Stimulated activated CD4-positive, alpha-beta T cell treated with anti-CD3 and anti-CD28 coated beads, Interleukin-15, amount 100 ng/mL, for 24 hours (primary cell): ENCODE results near the gene GCN1.

ENCODE experiments used
- DNase-seq: peaks from one replicate; pipeline ENCODE4 v3.0.0-alpha.2; 2020

GCN1 gene

DNA sequence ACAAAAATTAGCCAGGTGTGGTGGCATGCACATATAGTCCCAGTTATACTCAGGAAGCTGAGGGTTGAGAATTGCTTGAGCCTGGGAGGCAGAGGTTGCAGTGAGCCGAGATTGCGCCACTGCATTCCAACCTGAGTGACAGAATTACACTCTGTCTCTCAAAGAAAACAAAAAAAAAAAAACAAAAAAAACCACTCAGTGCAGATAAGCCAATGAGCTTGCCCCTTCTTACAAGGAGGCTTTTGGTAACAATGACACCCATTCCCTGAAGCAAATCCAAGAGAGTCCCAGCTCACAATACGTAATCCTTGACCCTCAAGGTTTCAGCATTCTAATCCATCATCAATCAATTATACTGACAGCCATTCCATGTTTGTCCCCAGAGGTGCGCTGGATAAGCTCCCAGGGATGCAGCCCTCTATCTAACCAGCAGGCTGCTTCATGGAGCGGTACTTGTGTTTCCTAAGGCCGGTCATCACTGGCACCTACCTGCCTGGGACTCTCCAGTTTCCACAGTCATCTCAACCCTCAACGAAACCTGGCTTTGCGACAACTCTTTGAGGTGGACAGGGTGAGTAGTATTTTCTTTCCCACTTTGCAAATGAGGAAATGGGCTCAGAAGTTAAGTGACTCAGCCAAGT is 12.4 kb downstream of the GCN1 start:
- DNase-seq = no peak

DNA sequence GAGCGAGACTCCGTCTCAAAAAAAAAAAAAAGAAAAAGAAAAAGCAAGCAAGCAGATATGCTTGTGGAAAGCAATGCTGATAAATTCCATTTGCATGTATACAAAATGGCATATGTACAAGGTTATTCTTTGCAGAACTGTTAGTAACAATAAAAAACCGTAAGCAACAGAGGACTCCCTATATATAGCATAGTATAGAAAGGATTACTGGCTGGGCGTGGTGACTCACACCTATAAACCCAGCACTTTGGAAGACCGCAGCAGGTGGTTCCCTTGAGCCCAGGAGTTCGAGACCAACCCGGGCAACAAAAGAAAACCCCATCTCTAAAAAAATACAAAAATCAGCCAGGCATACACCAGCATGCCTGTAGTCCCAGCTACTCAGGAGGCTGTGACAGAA is 13.5 kb downstream of the GCN1 start:
- DNase-seq = no peak

DNA sequence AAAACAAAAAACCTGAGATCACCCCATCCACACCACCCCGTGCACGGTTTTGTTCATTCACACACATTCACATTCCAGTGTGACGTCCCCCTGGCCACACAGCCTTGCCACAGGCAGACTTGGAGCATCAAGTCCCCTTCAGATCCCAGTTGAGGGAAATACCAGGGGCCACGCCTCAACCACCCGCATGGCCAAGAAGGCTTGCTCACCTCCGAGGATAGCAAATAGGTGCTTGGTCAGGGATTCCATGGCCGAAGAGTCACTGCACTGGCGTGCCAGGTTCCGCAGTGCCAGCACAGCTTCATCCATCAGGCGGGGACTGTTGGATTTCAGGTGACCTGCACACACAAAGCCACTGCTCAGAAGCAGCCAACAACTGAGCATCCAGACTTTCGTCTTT is 19.0 kb downstream of the GCN1 start:
- DNase-seq = no peak

DNA sequence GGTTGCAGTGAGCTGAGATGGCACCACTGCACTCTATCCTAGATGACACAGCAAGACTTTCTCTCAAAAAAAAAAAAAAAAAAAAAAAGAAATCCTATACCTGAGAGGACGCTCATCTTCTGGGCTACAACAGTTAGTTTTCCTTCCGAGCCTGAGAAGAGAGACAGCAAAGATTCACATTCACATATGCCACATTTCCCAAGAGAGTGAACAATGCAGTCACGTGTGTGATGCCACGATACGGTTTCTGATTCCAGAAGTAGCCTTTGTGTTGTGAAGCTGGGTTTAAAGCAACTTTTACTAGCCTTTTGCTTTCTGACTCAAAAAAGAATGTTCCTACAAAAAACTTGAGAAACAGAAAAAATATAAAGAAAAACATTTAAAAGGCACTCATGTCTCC is 19.5 kb downstream of the GCN1 start:
- DNase-seq = no peak

DNA sequence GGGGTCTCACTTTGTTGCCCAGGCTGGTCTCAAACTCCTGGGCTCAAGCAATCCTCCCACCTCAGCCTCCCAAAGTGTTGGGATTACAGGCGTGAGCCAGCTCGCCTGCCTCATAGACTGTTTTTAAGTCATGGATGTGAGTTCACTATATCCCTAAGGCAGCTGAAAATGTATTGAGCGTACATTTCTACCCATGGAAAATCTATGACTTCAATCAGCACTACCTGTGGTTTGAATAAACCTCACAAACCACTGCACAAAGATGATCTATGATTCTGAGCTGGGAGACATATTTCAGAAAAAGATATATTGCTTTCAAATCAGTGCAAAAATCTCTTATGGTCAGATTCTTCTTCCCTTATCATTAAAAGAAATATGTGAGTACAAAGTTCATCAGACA is 22.5 kb downstream of the GCN1 start:
- no peak for DNase-seq

DNA sequence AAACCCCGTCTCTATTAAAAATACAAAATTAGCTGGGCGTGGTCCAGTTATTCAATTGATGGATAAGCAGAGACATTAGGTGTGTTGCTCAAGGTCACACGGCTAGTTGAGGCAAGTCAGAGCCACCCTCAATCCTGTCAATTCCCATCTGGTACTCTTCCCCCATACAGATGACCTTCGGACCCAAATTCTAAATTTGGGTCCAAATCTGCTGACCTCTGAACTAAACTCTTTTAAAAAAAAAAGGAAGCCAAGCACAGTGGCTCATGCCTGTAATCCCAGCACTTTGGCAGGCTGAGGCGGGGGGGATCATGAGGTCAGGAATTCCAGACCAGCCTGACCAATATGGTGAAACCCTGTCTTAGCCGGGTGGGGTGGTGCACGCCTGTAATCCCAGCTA is 23.9 kb downstream of the GCN1 start:
- DNase-seq = no peak

DNA sequence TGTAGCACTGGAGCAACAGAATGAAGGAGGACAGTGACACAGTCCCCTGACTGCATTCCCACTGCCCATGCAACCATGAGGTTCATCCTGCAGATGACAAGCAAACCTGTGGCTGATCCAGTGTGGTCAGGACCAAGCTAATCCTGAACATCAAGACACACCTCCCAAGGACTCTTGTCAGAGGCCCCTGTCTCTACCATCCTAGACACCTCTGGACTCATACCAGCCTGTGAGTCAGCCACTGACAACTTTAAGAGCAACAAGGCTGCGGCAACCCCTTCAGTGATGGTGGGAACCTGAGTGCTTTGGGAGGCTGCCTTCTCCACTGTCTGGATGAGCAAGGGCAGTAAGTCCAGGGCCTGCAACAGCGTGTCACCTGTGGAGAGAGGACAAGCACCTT is 24.6 kb downstream of the GCN1 start:
- no peak for DNase-seq

DNA sequence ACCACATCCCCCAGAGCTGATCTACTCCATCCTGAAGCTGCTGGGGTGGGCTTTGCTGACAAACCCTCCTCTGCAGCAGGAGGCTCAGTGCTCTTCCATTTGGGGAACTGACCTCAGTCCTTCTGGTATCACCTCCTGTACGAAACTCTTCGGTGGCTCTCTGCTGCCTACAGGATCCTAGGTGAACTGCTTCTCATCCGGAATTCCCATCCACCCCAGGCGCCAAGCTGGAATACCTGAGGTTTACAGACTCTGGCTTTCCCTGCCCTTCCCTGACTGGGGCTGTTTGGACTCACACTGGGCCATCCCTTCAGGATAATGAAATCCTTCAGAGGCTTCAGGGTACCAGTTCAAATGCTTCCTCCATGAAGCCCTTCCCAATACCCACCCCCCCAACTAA is 26.2 kb downstream of the GCN1 start:
- no peak for DNase-seq

DNA sequence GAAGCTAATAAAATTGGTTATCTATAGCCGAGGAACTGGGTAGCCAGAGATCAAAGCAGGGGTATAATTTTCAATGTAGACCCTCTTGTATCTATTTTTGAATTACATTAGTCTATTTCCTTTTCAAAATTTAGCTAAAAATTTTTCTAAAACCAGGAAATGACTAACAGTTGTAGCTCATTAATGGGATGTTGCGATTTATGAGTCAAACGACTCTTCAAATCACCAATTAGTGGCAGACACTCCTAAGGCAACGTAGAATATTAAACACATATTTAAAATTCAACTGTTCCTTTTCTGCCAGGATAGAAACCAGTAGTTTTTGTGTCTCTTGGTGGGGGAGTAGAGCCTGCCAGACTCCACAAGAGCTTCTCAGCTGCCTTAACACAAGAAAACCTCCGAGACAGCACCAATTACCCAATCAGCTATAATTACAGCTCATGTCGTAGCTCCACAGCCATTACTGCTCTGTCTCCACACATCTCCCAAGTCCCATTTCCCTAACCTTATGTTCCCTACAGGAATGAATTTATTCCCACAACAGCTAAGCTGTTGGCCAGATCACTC is 26.9 kb downstream of the GCN1 start:
- no peak for DNase-seq

DNA sequence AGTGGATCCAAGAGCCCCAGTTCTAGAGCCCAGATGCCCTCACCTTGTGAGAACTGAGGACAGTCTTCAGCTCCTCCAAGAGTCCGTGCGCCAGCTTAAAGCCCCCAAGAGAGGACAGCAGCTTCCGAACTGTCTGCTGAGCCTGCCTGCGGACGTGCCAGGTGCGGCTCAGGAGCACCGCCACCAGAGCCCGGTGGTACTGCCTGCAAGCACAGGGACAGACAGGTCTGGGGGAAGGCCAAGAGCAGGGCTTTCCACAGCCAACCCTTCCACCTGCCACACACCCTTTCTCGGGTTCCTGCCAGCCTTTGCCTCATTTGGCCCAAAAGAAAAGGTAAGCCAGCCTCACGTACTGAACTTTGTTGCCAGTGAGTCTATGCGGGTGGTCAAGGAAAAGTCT is 30.2 kb downstream of the GCN1 start:
- no peak for DNase-seq

DNA sequence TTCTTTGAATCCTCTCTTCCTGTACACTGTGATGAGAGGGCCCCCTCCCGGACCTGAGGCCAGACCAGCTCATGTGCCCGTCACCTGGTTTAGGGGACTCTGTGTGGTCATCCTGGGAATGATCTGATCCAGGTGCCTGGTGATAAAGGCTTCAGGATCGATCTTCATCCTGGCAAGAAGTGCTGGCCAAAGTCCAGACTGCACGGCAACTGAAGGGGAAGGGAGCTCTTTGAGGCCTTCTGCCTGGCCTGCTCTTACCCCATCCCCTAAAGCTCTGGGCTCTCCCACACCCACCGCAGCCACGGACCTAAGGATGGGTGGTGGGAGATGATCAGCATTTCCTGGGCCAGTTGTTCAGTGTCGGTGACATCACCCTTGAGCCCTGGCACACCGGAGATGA is 31.8 kb downstream of the GCN1 start:
- no peak for DNase-seq

DNA sequence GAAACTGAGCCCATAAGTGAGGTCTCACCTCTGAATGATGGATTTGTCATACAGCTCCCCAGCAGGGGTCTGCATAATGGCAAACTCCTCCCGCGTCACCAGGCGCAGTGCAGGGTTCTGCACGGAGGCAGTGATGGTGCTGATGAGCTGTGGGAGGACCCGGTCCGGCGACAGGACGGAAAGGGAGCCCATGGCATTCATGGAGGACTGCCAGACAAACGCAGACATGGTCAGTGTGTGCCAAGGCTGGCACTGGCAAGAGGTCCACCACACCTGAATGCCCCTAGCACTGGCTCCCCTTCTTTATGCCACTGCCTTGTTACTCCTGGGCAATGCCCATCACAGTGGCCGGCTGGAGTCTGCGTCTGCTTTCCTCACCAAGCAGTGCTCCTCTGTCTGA is 32.7 kb downstream of the GCN1 start:
- DNase-seq = no peak

DNA sequence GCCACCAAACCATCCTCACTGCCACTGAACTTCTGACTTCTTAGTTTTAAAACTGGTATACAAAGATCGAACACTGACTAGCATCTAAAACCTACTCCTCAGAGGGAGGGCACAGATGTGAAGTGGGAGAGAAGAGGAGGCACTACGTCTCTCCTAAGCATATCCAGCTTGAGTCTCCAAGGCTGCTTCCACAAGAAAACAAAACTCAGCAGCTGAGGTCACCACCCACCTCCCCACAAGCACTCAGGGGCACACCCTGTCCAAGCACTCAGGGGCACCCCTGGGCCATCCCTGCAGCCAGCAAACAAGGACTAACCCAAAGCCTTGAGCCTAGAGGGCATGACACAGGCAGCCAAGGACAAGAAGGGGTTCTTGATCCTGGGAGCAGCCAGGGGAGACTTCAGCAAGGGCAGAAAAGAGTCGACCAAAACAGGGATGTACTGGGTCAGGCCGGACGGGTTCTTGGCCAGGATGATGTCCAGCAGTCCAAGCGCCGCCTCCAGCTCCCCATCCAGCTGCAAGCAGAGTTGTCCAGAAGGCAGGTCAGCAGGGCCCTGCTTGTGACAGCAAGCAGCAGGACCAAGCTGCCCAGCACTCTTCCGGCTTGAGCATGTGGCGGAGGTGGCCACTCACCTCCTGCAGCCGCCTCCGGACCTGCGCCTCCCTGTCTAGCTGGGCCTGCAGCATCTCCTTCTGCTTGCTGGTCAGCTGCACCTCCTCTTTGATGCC is 34.8 kb downstream of the GCN1 start:
- DNase-seq = no peak

DNA sequence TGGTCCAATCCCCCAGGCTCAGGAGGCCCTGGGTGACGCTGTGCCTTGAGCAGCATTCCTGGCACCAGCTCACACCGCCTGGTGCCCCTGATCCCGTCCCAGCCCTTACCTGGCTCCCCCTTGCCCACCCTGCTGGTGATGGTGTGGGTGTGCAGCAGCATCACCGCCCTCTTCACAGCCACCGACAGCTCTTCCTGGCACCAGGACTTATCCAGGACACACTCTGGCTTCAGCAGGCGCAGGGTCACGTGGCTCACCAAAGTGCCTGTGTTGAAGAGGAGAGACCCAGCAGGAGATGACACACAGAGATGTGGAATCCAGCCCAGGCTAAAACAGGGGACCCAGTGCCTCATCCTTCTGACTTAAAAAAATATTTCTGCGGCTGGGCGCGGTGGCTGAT is 36.2 kb downstream of the GCN1 start:
- no peak for DNase-seq

DNA sequence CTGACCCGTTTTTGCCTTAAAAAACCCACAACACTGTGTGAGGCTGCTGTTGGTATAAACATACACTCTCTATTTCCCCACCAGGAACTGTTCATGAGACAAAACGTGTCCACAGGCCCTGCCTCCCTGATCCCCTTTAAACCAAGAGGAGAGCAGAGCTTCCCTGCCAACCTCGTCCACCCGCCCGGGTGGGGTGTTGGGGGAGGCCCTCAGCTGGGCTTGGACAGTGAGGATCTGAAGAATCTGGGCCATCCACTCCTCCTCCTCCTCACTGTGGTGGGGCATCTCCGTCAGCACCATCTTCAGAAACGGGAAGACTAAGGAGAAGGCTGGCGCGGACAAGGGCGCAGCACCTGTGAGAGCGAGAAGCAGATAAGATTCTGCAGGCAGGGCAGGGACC is 36.8 kb downstream of the GCN1 start:
- no peak for DNase-seq

DNA sequence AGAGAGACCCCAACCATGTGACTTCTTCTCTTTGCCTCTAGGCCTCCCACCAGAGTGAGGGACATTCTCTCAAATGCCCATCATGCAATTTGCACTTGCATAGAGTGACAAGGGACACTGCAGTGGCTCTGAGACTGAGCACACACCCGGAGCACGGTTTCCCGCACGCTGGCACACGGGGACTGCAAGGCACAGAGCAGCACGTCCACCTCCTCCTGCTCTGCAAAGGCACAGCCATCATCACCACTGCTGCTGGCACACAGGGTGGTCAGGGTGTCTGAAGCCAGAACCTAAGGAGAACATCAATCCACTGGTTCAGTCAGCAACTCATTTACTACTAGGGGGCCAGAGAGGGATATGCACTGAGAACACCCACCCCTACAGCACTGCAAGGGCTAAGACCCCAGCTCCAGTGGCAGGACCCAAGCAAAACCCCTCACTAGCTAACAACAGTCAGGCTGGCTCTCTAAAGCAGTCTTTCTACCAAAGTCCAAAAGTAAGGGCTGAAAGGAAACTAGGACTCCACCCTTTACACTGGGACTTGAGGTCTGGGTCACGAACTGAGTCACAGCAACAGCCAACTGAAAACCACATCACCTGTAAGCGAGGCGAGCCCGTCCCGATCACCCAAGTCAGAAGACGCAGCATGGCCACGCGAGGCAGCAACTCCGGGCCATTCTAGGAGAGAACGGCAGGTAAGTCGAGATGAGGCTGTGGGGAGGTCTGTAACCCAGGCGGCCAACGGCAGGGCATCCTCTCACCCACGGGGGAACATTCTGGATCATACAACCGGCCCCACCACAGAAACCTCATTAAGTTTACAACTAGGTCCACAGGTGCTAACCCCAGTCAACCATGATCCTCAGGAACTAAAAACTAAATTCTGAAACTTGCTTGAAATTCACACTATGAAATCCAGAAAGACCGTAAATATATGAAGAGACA is 37.9 kb downstream of the GCN1 start:
- DNase-seq = no peak

DNA sequence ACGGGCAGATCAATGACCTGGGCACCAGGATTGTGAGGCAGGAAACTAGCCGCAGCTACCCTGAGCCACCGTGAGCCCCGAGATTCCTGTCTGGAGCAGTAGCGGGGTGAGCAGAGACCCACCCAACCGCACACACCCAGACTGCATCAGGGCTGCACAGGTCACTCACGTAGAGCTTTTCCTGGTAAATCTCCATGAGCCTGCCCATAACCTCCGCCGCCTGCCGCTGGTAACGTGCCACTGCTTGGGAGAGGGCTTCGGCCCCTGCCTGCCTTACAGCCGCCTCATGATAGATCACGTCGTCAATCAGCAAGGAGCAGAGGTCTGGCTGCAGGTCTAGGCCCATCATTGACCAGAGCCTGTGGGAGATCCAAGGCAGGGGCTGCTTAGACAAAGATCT is 39.4 kb downstream of the GCN1 start:
- DNase-seq = no peak

DNA sequence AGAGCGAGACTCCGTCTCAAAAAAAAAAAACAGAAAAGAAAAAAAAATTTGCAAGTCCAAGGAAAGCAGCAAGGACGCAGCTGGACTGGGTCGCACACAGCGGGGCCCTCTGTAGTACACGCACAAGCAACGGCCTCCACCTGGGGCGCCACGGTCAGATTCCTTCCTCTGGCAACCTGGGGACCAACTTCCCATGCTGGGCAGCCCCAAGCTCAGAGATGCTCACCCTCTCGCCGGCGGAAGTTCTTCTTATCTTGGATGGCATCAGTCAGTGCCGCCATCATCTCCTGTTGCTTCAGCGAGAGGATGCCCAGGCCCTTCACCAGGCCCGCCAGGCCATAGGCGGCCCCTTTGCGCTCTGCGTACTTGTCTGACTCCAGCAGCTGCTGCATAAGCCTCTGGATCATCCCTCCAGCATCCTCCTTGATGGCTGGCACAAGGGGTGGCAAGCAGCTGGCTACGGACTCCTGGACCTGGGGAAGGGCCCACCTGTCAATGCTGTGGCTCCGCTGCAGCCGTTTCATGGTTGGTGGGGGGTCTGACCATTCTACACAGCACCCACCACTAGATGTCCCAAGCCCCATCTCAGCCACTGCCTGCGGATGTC is 43.5 kb downstream of the GCN1 start:
- DNase-seq = no peak

DNA sequence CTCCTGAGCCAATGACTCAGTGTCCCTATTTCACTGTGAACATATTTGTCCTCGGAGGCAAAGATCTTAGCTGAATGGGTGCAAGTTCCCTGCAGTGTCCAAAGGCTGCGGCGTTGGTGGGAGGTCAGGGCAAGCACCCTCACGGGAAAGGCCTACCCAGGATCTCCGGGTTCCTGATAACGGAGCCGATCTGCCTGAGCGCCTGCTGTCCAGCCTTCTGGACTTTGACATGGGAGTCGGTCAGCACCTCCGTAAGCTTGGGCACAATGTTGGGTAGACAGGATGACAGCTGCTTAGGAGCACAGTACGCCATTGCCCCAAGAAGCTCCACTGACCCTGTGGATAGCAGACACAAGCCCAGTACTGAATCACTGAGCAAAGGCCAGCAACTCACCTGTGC is 46.5 kb downstream of the GCN1 start:
- DNase-seq = no peak

DNA sequence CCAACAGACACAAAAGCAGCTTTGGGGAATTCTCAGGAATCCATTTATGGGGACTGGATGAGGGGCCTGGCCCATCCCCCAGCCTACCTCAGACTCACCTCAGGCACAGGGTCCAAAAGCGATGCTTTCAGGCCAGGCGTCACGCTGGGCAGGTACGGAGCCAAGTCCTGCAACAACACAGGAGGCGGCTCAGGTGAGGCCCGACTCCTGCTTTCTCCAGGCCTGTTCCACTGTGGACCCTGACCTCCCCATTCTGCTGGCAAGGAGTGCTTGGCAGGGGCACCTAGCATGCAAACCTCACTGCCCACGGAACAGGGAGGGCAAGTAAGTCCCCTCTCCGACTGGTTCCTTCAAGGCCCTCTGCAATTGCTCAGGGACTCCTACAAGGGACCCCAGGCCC is 49.4 kb downstream of the GCN1 start:
- no peak for DNase-seq

DNA sequence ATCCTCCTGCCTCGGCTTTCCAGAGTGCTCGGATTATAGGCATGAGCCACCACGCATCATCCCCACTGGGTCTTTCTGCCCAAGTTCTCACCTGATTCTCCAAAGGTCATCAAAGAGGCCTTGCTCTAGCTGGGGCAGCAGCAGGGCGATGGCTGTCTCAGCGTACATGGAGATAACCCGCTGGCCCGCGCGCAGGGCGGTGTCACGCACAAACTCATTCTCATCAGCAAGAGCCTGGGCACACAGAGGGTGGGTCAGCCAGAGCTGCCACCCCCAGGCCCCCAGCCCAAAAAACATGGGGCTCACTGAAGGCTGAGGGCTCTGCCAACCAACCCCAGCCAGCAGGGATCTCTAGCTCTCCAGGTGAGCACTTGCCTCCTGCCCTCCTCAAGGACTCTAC is 50.3 kb downstream of the GCN1 start:
- no peak for DNase-seq

DNA sequence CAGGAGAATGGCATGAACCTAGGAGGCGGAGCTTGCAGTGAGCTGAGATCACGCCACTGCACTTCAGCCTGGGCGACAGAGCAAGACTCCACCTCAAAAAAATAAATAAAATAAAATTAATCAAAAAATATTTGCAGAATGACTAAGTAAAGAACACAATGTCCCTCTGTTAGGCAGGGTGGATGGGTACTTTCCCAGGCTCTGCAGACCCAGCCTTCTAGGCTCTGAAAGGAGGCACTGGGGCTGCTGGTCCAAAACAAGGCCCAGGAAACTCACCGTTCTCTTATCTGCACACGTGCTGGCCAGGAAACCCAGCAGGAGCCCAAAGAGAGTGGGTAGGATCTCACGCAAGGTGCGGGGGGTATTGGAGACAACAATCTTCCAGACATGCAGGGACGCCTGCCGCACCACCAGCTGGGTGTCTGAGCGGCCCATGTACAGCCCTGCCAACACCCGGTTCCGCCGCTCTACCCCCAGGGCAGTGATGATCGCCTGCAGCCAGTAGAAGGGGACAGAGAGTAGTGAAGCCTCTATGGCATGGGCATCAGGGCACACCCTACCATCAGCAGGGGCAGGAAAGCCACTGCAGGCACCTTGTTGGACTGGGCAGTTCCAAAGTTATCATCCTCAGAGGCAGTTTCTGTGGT is 52.2 kb downstream of the GCN1 start:
- no peak for DNase-seq

DNA sequence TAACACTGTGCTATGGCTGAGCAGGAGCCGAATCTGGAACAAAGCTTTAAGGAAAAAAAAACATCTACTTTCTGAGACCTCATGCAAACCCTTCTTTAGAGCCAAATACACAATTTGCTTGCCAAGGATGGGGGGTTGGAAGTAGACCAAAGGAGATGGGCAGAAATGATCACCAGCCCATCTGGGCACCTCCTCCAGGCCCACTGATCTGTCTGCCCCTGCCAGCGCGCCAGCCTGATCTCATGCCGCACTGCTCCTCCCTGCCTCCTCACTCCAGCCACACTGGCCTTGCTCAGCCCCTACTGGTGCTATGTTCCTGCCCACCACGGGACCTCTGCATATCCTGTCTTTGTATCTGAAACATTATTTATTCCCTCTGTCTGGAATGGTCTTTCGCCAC is 53.2 kb downstream of the GCN1 start:
- no peak for DNase-seq
